WTC11 (cell line): ENCODE results near the gene SIRT5. TPM values are rescaled to one million over a fixed set of nuclear protein-coding genes. Genes with fewer than 3 reads are reported as not detected.
A peak's percentile ranks its signal among the peaks of the same experiment; 100 is the strongest.

Experiments
- ATAC-seq: fragments of 200-7000 bp; cut with Tn5 transposase; 2 replicates; pipeline ENCODE4 v1.10.0; 2021; ENCODE audit warnings: mild to moderate bottlenecking, moderate library complexity
- CTCF ChIA-PET: fragments of 300-600 bp; sonication (Branson Sonifier 250); formaldehyde crosslinking; loops from one replicate; lab custom pipeline; 2021; ENCODE audit warnings: antibody characterized with exemption; lab: Charles Lee
- POLR2A ChIA-PET: fragments of 350-600 bp; sonication (Branson Sonifier 250); formaldehyde crosslinking; loops from one replicate; lab custom pipeline; 2021; ENCODE audit warnings: antibody characterized with exemption; lab: Charles Lee
- DNase-seq: peaks from one replicate; pipeline ENCODE4 v3.0.0; 2021; ENCODE audit warnings: low spot score
- H3K27ac Mint-ChIP-seq: 2 replicates; pipeline ENCODE4 v1.8.0; 2021; ENCODE audit warnings: mixed read lengths
- H3K27me3 Mint-ChIP-seq: 2 replicates; pipeline ENCODE4 v1.8.0; 2021; ENCODE audit warnings: low read depth, mild to moderate bottlenecking, moderate library complexity, mixed read lengths
- H3K36me3 Mint-ChIP-seq: 2 replicates; pipeline ENCODE4 v1.8.0; 2021; ENCODE audit warnings: mixed read lengths
- H3K4me1 Mint-ChIP-seq: 2 replicates; pipeline ENCODE4 v1.8.0; 2022; ENCODE audit warnings: mixed read lengths
- H3K4me3 Mint-ChIP-seq: 2 replicates; pipeline ENCODE4 v1.8.0; 2021; ENCODE audit warnings: mild to moderate bottlenecking, moderate library complexity, mixed read lengths
- H3K9me3 Mint-ChIP-seq: 2 replicates; pipeline ENCODE4 v1.8.0; 2021; ENCODE audit warnings: mixed read lengths
- ATF1 ChIP-seq: sonication (generic); formaldehyde crosslinking; IDR thresholded peaks from 2 replicates; pipeline ENCODE4 v1.8.1; 2023; ENCODE audit warnings: mild to moderate bottlenecking, moderate library complexity, missing genetic modification reagents
- CREM ChIP-seq: sonication (generic); formaldehyde crosslinking; IDR thresholded peaks from 2 replicates; pipeline ENCODE4 v1.8.1; 2022; ENCODE audit warnings: mild to moderate bottlenecking, missing genetic modification reagents, moderate library complexity
- CTCF ChIP-seq: fragments of 200-600 bp; IDR thresholded peaks from 2 replicates; pipeline ENCODE4 v1.8.0; 2022; ENCODE audit warnings: antibody characterized with exemption
- ESRRA ChIP-seq: sonication (generic); formaldehyde crosslinking; IDR thresholded peaks from 2 replicates; pipeline ENCODE4 v1.8.1; 2022; ENCODE audit warnings: mild to moderate bottlenecking, missing genetic modification reagents, borderline replicate concordance
- JUN ChIP-seq: sonication (generic); formaldehyde crosslinking; IDR thresholded peaks from 2 replicates; pipeline ENCODE4 v1.8.0; 2023; ENCODE audit warnings: mild to moderate bottlenecking, missing genetic modification reagents
- NR1H2 ChIP-seq: sonication (generic); formaldehyde crosslinking; IDR thresholded peaks from 2 replicates; pipeline ENCODE4 v1.9.0; 2021; ENCODE audit warnings: mild to moderate bottlenecking, moderate library complexity, missing genetic modification reagents
- PRRX2 ChIP-seq: fragments of 250-450 bp; sonication (Bioruptor Pico); IDR thresholded peaks from 2 replicates; pipeline ENCODE4 v1.8.0; 2021; ENCODE audit warnings: mild to moderate bottlenecking
- SMAD3 ChIP-seq: sonication (generic); formaldehyde crosslinking; IDR thresholded peaks from 2 replicates; pipeline ENCODE4 v1.8.0; 2022; ENCODE audit warnings: missing genetic modification reagents, mild to moderate bottlenecking, borderline replicate concordance
- SMAD4 ChIP-seq: sonication (generic); formaldehyde crosslinking; IDR thresholded peaks from 2 replicates; pipeline ENCODE4 v1.8.0; 2022; ENCODE audit warnings: mild to moderate bottlenecking, missing genetic modification reagents
- TEAD4 ChIP-seq: sonication (generic); formaldehyde crosslinking; IDR thresholded peaks from 2 replicates; pipeline ENCODE4 v1.8.0; 2022; ENCODE audit warnings: mild to moderate bottlenecking, missing genetic modification reagents
- ZMAT4 ChIP-seq: fragments of 250-450 bp; sonication (Bioruptor Pico); IDR thresholded peaks from 2 replicates; pipeline ENCODE4 v1.9.0; 2021; ENCODE audit warnings: mild to moderate bottlenecking
- ZNF232 ChIP-seq: sonication (generic); formaldehyde crosslinking; IDR thresholded peaks from 2 replicates; pipeline ENCODE4 v1.8.0; 2022; ENCODE audit warnings: mild to moderate bottlenecking, missing genetic modification reagents
- ZNF317 ChIP-seq: sonication (generic); formaldehyde crosslinking; IDR thresholded peaks from 2 replicates; pipeline ENCODE4 v1.8.1; 2023; ENCODE audit warnings: low read depth, mild to moderate bottlenecking, moderate library complexity, missing genetic modification reagents, borderline replicate concordance
- ZNF396 ChIP-seq: fragments of 250-450 bp; sonication (Bioruptor Pico); IDR thresholded peaks from 2 replicates; pipeline ENCODE4 v1.8.0; 2021; ENCODE audit warnings: mild to moderate bottlenecking, moderate library complexity, borderline replicate concordance
- total RNA-seq: library from RNA; stranded (reverse); gene quantifications from 3 replicates; pipeline ENCODE4 v1.2.3, GENCODE V29; 2021
- TF ChIP-seq, protein P1 (sequence below): fragments of 250-450 bp; sonication (Bioruptor Pico); IDR thresholded peaks from 2 replicates; pipeline ENCODE4 v1.9.0; 2021; ENCODE audit warnings: mild to moderate bottlenecking
- TF ChIP-seq, protein P2 (sequence below): sonication (generic); formaldehyde crosslinking; IDR thresholded peaks from 2 replicates; pipeline ENCODE4 v1.8.0; 2022; ENCODE audit warnings: mild to moderate bottlenecking, missing genetic modification reagents
- TF ChIP-seq, protein P3 (sequence below): sonication (generic); formaldehyde crosslinking; IDR thresholded peaks from 2 replicates; pipeline ENCODE4 v1.8.0; 2023; ENCODE audit warnings: mild to moderate bottlenecking, missing genetic modification reagents
- TF ChIP-seq, protein P4 (sequence below): sonication (generic); formaldehyde crosslinking; conservative IDR thresholded peaks from 2 replicates; pipeline ENCODE4 v1.8.1; 2023; ENCODE audit warnings: mild to moderate bottlenecking, low read depth, missing genetic modification reagents, moderate library complexity

Gene SIRT5
- total RNA-seq, 1 experiment from 2014 or later: 11.8 TPM

DNA sequence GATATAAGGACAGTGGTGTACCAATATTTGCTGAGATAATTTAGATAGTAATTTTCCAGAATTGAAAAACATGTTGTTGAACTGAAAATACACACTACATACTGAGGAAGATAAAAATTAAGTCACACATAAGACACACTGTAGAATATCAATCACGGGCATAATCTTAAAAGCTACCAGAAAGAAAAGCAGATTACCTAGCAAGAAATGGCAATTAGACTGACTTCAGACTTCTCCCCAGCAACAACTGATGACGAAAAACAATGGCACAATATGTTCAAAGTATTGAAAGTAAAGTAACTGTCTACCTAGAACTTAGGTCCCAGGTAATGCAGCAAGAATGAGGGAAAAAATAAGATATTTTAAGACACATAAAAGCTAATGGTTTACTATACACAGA is 87.2 kb downstream of the SIRT5 start:
- H3K4me1 Mint-ChIP-seq: peaks cover 31% of the 10 kb centered on the region
- DNase-seq (no peak), ATAC-seq (no peak)
- POLR2A ChIA-PET: no interaction called here
- TF ChIP-seq ZMAT4 (CRISPR knock-in tag) (no peak), ZNF317 (CRISPR knock-in tag) (0 out of 2 replicates have a peak, but pooled peaks have one; percentile 20), CREM (no peak)
- TF ChIP-seq, protein P1, sequence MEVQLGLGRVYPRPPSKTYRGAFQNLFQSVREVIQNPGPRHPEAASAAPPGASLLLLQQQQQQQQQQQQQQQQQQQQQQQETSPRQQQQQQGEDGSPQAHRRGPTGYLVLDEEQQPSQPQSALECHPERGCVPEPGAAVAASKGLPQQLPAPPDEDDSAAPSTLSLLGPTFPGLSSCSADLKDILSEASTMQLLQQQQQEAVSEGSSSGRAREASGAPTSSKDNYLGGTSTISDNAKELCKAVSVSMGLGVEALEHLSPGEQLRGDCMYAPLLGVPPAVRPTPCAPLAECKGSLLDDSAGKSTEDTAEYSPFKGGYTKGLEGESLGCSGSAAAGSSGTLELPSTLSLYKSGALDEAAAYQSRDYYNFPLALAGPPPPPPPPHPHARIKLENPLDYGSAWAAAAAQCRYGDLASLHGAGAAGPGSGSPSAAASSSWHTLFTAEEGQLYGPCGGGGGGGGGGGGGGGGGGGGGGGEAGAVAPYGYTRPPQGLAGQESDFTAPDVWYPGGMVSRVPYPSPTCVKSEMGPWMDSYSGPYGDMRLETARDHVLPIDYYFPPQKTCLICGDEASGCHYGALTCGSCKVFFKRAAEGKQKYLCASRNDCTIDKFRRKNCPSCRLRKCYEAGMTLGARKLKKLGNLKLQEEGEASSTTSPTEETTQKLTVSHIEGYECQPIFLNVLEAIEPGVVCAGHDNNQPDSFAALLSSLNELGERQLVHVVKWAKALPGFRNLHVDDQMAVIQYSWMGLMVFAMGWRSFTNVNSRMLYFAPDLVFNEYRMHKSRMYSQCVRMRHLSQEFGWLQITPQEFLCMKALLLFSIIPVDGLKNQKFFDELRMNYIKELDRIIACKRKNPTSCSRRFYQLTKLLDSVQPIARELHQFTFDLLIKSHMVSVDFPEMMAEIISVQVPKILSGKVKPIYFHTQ: no peak
- no peaks in the 10 kb centered on the region for H3K36me3 Mint-ChIP-seq
- no peaks in the 10 kb centered on the region for H3K27me3 Mint-ChIP-seq
- no peaks in the 10 kb centered on the region for H3K9me3 Mint-ChIP-seq
- H3K4me3 Mint-ChIP-seq: no peak overlapping the region
- peak overlapping the region; percentile 2; the same call in 1 of the 2 replicates for H3K27ac Mint-ChIP-seq
- CTCF ChIA-PET: no interaction called here

- H3K27me3 Mint-ChIP-seq: no peaks in the 10 kb centered on the region
- ChIA-PET POLR2A (no interaction called here), CTCF (no interaction called here)
- ATAC-seq (no peak), DNase-seq (no peak)
- no peak for TF ChIP-seq SMAD4
- no peak for TF ChIP-seq ZNF232 (CRISPR knock-in tag)
- TF ChIP-seq, protein P2, sequence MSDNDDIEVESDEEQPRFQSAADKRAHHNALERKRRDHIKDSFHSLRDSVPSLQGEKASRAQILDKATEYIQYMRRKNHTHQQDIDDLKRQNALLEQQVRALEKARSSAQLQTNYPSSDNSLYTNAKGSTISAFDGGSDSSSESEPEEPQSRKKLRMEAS (CRISPR knock-in tag): no peak
- no peak for TF ChIP-seq ATF1 (CRISPR knock-in tag)
- TF ChIP-seq PRRX2 (CRISPR knock-in tag): no peak
- TF ChIP-seq ESRRA (CRISPR knock-in tag): no peak
- TF ChIP-seq NR1H2: no peak
- no peak for TF ChIP-seq CTCF
- no peak for TF ChIP-seq JUN (CRISPR knock-in tag)
- TF ChIP-seq SMAD3 (CRISPR knock-in tag): no peak
- TF ChIP-seq CREM: no peak
- no peak for TF ChIP-seq TEAD4 (CRISPR knock-in tag)
- TF ChIP-seq, protein P3, sequence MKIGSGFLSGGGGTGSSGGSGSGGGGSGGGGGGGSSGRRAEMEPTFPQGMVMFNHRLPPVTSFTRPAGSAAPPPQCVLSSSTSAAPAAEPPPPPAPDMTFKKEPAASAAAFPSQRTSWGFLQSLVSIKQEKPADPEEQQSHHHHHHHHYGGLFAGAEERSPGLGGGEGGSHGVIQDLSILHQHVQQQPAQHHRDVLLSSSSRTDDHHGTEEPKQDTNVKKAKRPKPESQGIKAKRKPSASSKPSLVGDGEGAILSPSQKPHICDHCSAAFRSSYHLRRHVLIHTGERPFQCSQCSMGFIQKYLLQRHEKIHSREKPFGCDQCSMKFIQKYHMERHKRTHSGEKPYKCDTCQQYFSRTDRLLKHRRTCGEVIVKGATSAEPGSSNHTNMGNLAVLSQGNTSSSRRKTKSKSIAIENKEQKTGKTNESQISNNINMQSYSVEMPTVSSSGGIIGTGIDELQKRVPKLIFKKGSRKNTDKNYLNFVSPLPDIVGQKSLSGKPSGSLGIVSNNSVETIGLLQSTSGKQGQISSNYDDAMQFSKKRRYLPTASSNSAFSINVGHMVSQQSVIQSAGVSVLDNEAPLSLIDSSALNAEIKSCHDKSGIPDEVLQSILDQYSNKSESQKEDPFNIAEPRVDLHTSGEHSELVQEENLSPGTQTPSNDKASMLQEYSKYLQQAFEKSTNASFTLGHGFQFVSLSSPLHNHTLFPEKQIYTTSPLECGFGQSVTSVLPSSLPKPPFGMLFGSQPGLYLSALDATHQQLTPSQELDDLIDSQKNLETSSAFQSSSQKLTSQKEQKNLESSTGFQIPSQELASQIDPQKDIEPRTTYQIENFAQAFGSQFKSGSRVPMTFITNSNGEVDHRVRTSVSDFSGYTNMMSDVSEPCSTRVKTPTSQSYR (CRISPR knock-in tag): no peak
- TF ChIP-seq, protein P4, sequence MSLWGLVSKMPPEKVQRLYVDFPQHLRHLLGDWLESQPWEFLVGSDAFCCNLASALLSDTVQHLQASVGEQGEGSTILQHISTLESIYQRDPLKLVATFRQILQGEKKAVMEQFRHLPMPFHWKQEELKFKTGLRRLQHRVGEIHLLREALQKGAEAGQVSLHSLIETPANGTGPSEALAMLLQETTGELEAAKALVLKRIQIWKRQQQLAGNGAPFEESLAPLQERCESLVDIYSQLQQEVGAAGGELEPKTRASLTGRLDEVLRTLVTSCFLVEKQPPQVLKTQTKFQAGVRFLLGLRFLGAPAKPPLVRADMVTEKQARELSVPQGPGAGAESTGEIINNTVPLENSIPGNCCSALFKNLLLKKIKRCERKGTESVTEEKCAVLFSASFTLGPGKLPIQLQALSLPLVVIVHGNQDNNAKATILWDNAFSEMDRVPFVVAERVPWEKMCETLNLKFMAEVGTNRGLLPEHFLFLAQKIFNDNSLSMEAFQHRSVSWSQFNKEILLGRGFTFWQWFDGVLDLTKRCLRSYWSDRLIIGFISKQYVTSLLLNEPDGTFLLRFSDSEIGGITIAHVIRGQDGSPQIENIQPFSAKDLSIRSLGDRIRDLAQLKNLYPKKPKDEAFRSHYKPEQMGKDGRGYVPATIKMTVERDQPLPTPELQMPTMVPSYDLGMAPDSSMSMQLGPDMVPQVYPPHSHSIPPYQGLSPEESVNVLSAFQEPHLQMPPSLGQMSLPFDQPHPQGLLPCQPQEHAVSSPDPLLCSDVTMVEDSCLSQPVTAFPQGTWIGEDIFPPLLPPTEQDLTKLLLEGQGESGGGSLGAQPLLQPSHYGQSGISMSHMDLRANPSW: no peak
- no peak for TF ChIP-seq ZNF396 (CRISPR knock-in tag)
- peaks cover 35% of the 10 kb centered on the region for H3K4me1 Mint-ChIP-seq
- H3K4me3 Mint-ChIP-seq: no peak overlapping the region
- H3K27ac Mint-ChIP-seq: peak overlapping the region; percentile 62
- no peaks in the 10 kb centered on the region for H3K36me3 Mint-ChIP-seq
- H3K9me3 Mint-ChIP-seq: no peaks in the 10 kb centered on the region
Measured at GRCh38 chr6:13662651-13663334, 88.4 kb downstream of the SIRT5 start.
